ENCODE data around the gene GNAZ.

DNA sequence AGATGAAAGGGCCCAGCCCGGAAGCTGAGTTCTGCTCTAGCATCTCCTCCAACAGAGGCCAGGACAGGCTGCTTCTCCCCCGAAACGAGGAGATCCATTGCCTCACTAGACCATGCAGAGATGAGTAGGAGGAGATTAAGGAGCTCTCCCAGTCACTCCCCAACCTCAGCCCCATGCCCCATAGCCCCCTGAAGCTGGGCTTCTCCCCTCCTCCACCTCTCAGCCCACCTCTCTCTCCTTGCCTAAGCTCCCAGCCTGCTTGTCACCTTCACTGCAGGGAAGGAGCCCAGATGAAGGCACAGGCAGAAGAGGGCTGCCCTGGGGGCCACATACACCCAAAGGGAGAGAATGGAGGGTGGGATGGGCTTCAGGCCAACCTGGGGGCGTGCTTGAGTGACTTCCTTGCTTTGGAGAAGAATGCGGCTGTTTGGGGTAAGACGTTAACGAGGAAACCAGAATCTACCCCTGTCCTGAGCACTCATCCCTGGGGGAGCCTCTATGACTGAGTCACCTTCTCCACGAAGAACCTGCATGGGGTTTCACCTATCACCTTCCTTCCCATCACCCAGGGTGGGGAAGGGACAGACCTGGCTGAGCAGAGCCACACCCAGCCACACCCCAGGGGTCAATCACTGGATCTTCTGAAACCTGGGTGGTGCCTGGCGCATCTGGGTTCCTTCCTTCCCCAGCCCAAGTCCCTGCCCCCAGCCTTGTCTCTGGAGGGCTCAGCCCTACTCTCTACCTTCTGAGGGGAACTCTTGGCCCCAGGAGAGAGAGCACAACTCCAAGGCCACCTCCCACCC lies 11.6 kb upstream of the GNAZ start:
- TF ChIP-seq FOXK2 (IDR thresholded peaks at IDR 0.05): no peak
- no peak for TF ChIP-seq L3MBTL2 (conservative IDR thresholded peaks at IDR 0.05)
- no peak for TF ChIP-seq ELF4 (IDR thresholded peaks at IDR 0.05)
- TF ChIP-seq, protein P1, sequence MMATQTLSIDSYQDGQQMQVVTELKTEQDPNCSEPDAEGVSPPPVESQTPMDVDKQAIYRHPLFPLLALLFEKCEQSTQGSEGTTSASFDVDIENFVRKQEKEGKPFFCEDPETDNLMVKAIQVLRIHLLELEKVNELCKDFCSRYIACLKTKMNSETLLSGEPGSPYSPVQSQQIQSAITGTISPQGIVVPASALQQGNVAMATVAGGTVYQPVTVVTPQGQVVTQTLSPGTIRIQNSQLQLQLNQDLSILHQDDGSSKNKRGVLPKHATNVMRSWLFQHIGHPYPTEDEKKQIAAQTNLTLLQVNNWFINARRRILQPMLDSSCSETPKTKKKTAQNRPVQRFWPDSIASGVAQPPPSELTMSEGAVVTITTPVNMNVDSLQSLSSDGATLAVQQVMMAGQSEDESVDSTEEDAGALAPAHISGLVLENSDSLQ (IDR thresholded peaks at IDR 0.05): no peak
- no peak for TF ChIP-seq FOXM1 (IDR thresholded peaks at IDR 0.05; ENCODE audit: borderline replicate concordance)
- TF ChIP-seq LEF1 (IDR thresholded peaks at IDR 0.05; ENCODE audit: borderline replicate concordance): no peak
- no peak for TF ChIP-seq ARNT (IDR thresholded peaks at IDR 0.05)
- TF ChIP-seq SP1 (IDR thresholded peaks at IDR 0.05): no peak
- TF ChIP-seq BHLHE40 (IDR thresholded peaks at IDR 0.05; ENCODE audit: borderline replicate concordance): no peak
- no peak for TF ChIP-seq FOXA1 (IDR thresholded peaks at IDR 0.05)
- TF ChIP-seq CTBP1 (IDR thresholded peaks at IDR 0.05; ENCODE audit: borderline replicate concordance): no peak
- no peak for TF ChIP-seq HDGF (IDR thresholded peaks at IDR 0.05; ENCODE audit: borderline replicate concordance)

Measured in HEK293T (cell line).